Lower leg skin (tissue), 3 donors: ENCODE results near the gene CSRP2.

Experiments used
- CTCF ChIP-seq, 3 donors: fragments of 450-650 bp; IDR thresholded peaks; one replicate each; pipeline ENCODE4 v1.5.1; 2016; ENCODE audit warnings: antibody characterized with exemption in 3 of 3, mild to moderate bottlenecking in 3 of 3, moderate library complexity in 2 of 3
- POLR2A ChIP-seq, 2 donors: fragments of 450-650 bp; IDR thresholded peaks; one replicate each; pipeline ENCODE4 v1.6.1; 2016 to 2017; ENCODE audit warnings: antibody characterized with exemption in 2 of 2, mild to moderate bottlenecking in 1 of 2, moderate library complexity in 1 of 2

GRCh38 chr12:76847260-76847659 lies 31.6 kb downstream of the CSRP2 start:
- TF ChIP-seq CTCF (IDR thresholded peaks at IDR 0.05) (no peak), POLR2A (IDR thresholded peaks at IDR 0.05) (no peak)
